Loucy (cell line): ENCODE results near the gene ACACB.

Experiments
- H2AFZ ChIP-seq: fragments of 200-600 bp; sonication (generic); 2 replicates; pipeline ENCODE4 v1.6.0; 2016; ENCODE audit warnings: antibody characterized with exemption, mild to moderate bottlenecking, low read length, moderate library complexity
- H3F3A ChIP-seq: fragments of 200-600 bp; 2 replicates; pipeline ENCODE4 v1.6.0; 2016; ENCODE audit warnings: antibody characterized with exemption, low read depth, mild to moderate bottlenecking
- H3K27me3 ChIP-seq: fragments of 200-600 bp; sonication (generic); 2 replicates; pipeline ENCODE4 v1.6.1; 2014; ENCODE audit warnings: low read length, mild to moderate bottlenecking; ENCODE audit not compliant: insufficient read depth, poor library complexity, severe bottlenecking
- H3K36me3 ChIP-seq: fragments of 200-600 bp; sonication (generic); 2 replicates; pipeline ENCODE4 v1.6.1; 2016; ENCODE audit warnings: low read length; ENCODE audit not compliant: insufficient read depth
- H3K4me1 ChIP-seq: fragments of 200-600 bp; sonication (generic); 2 replicates; pipeline ENCODE4 v1.5.1; 2014; ENCODE audit warnings: low read length, mild to moderate bottlenecking; ENCODE audit not compliant: insufficient read depth, poor library complexity, severe bottlenecking
- H3K4me2 ChIP-seq: fragments of 200-600 bp; sonication (generic); 2 replicates; pipeline ENCODE4 v1.6.0; 2014; ENCODE audit warnings: antibody characterized with exemption, low read length, low read depth, mild to moderate bottlenecking; ENCODE audit not compliant: poor library complexity, severe bottlenecking
- H3K4me3 ChIP-seq: fragments of 200-600 bp; sonication (generic); 2 replicates; pipeline ENCODE4 v1.5.1; 2014; ENCODE audit warnings: low read length, mild to moderate bottlenecking, mixed read lengths; ENCODE audit not compliant: poor library complexity, severe bottlenecking
- H3K79me2 ChIP-seq: fragments of 200-600 bp; sonication (generic); 2 replicates; pipeline ENCODE4 v1.6.1; 2014; ENCODE audit warnings: low read length; ENCODE audit not compliant: insufficient read depth
- H3K9ac ChIP-seq: fragments of 200-600 bp; sonication (generic); 2 replicates; pipeline ENCODE4 v1.6.0; 2014; ENCODE audit warnings: mild to moderate bottlenecking, low read depth, low read length, moderate library complexity; ENCODE audit not compliant: poor library complexity, severe bottlenecking
- H3K9me2 ChIP-seq: fragments of 200-600 bp; sonication (generic); replicated peaks from 2 replicates; pipeline ENCODE4 v1.6.1; 2016; ENCODE audit warnings: low read depth, low read length, mixed read lengths
- H3K9me3 ChIP-seq: fragments of 200-600 bp; sonication (generic); 2 replicates; pipeline ENCODE4 v1.6.1; 2014; ENCODE audit warnings: mild to moderate bottlenecking, antibody characterized with exemption, low read length, low read depth; ENCODE audit not compliant: insufficient read depth
- H4K20me1 ChIP-seq: fragments of 200-600 bp; sonication (generic); 2 replicates; pipeline ENCODE4 v1.6.0; 2014; ENCODE audit warnings: antibody characterized with exemption, low read length, mild to moderate bottlenecking; ENCODE audit not compliant: insufficient read depth, poor library complexity, severe bottlenecking
- EZH2phosphoT487 ChIP-seq: fragments of 200-600 bp; IDR thresholded peaks from 2 replicates; pipeline ENCODE4 v1.6.1; 2018; ENCODE audit warnings: antibody characterized with exemption, mild to moderate bottlenecking, moderate library complexity, borderline replicate concordance
- TF ChIP-seq, protein P1 (sequence below): fragments of 200-600 bp; sonication (generic); conservative IDR thresholded peaks from 2 replicates; pipeline ENCODE4 v1.5.1; 2014; ENCODE audit warnings: mild to moderate bottlenecking, antibody characterized with exemption, low read length

The ACACB gene

DNA sequence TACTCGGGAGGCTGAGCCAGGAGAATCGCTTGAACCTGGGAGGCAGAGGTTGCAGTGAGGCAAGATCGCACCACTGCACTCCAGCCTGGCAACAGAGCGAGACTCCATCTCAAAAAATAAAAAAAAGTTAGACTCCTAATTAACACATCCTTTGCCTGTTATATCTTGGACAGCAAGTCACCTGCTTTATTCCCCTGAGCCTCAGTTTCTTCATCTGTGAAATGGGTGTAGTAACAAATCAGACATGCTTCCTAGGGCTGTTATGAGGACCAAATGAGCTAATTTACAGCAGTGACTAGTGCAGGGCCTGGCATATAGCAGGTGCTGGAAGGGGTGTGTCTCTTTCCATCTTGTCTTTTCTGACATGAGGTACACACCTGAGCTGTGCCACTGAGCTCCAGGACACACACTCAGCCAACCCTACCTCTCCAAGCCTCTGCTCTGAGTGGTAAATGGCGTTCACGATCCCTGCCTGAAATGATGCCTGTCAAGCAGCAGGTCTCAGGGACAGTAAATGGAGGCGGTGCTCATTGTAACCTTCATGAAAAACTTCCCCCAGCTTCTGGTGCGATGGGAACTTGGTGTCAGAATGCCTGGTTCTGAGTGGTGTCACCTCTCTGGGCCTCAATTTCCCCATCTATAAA is 161.0 kb downstream of the ACACB start:
- peaks cover 13% of the 10 kb centered on the region for H3K4me1 ChIP-seq
- TF ChIP-seq EZH2phosphoT487: no peak
- H3F3A ChIP-seq: no peaks in the 10 kb centered on the region
- no peaks in the 10 kb centered on the region for H3K79me2 ChIP-seq
- H3K9me2 ChIP-seq: no peaks in the 10 kb centered on the region
- no peak overlapping the region for H2AFZ ChIP-seq
- H3K4me3 ChIP-seq: no peak overlapping the region
- H3K4me2 ChIP-seq: peak overlapping the region; percentile 24
- H4K20me1 ChIP-seq: no peaks in the 10 kb centered on the region
- H3K9me3 ChIP-seq: no peaks in the 10 kb centered on the region
- H3K9ac ChIP-seq: no peak overlapping the region
- H3K36me3 ChIP-seq: no peaks in the 10 kb centered on the region
- no peaks in the 10 kb centered on the region for H3K27me3 ChIP-seq

DNA sequence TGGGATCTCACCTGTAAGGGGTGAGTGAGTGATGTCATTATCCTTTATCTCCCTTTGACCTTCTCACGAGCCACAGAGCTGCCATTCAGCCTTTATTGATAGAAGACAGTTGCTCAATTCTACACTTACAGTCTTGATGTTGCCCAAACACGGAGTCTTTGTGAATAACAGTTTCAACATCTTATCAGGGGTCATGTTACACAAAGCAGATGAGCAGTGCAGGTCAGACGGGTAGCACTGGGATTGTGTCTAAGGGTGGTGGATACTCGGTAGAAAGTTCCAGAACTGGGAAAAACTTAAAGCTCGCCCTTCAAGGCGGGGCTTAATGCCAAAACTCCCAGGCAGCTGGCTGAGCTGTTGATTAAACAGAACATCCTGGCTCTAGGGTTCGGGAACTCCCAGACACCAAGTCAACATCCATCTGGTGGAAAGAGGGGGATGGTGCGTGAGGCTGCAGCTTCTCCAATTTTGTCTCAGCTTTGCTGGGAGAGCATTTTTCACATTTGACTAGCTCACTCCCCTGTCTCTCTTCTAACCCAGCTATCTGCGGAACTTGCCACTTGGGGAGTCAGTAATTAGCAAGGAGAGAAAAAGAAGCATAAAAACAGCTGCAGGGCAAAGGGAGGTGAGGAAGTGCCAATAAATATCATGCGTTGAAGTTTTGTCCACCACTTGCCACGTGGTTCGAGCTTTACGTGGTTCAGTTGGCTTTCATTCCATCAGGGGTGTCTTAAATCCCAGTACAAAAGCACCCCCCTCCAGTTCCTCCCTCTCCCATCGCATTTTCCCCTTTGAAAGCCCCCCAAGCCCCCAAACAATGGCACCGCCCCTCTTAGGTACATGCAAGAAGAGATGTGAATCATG is 161.7 kb downstream of the ACACB start:
- Histone ChIP-seq H3K9me3 (no peaks in the 10 kb centered on the region), H3K36me3 (no peaks in the 10 kb centered on the region), H3K79me2 (no peaks in the 10 kb centered on the region), H3K27me3 (no peaks in the 10 kb centered on the region), H3K9me2 (no peaks in the 10 kb centered on the region), H2AFZ (no peak overlapping the region), H3K4me3 (no peak overlapping the region), H3K9ac (no peak overlapping the region), H3F3A (no peaks in the 10 kb centered on the region), H3K4me2 (no peak overlapping the region), H3K4me1 (peaks cover 13% of the 10 kb centered on the region), H4K20me1 (no peaks in the 10 kb centered on the region)
- TF ChIP-seq EZH2phosphoT487: no peak
- TF ChIP-seq, protein P1, sequence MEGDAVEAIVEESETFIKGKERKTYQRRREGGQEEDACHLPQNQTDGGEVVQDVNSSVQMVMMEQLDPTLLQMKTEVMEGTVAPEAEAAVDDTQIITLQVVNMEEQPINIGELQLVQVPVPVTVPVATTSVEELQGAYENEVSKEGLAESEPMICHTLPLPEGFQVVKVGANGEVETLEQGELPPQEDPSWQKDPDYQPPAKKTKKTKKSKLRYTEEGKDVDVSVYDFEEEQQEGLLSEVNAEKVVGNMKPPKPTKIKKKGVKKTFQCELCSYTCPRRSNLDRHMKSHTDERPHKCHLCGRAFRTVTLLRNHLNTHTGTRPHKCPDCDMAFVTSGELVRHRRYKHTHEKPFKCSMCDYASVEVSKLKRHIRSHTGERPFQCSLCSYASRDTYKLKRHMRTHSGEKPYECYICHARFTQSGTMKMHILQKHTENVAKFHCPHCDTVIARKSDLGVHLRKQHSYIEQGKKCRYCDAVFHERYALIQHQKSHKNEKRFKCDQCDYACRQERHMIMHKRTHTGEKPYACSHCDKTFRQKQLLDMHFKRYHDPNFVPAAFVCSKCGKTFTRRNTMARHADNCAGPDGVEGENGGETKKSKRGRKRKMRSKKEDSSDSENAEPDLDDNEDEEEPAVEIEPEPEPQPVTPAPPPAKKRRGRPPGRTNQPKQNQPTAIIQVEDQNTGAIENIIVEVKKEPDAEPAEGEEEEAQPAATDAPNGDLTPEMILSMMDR: no peak

DNA sequence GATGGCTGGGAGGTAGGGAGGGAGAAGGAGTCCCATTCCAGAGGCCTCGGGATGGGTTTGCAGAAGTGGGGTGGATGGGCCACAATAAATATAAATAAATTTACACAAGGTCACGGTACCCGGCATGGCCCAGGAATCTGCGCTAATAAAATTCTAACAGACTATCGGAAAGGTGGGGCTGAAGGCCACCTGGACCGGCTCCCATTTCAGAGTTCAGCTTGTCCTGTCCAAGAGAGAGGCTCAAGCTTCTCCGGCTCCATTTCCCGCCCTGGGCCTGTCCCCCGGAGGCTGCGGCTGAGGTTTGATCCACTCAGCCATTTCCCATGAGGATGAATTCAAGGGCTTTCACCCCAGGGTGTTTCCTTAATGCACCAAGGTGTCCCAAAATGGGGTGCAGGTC is 162.5 kb downstream of the ACACB start:
- Histone ChIP-seq H3K9ac (no peak overlapping the region), H3K27me3 (no peaks in the 10 kb centered on the region)
- TF ChIP-seq, protein P1: no peak
- no peak for TF ChIP-seq EZH2phosphoT487

More for the DNA sequence above, 162.5 kb downstream of the ACACB start:
- Histone ChIP-seq H3F3A (no peaks in the 10 kb centered on the region), H3K9me3 (no peaks in the 10 kb centered on the region), H3K4me1 (peaks cover 13% of the 10 kb centered on the region), H2AFZ (no peak overlapping the region), H4K20me1 (no peaks in the 10 kb centered on the region), H3K9me2 (no peaks in the 10 kb centered on the region), H3K79me2 (no peaks in the 10 kb centered on the region), H3K36me3 (no peaks in the 10 kb centered on the region), H3K4me3 (no peak overlapping the region), H3K4me2 (no peak overlapping the region)
